Sciatic nerve (tissue), 2 donors: ENCODE results near the gene F5. TPM values are rescaled to one million over a fixed set of nuclear protein-coding genes. Genes with fewer than 3 reads are reported as not detected.
"Not testable (repeated sequence)": the region's sequence is repeated elsewhere in the genome, so short reads cannot be mapped to it uniquely, and the experiment has no call there.

Experiments used
- ATAC-seq: fragments of 200-7000 bp; cut with Tn5 transposase; one replicate; pipeline ENCODE4 v1.9.1; 2020; ENCODE audit warnings: mild to moderate bottlenecking, moderate library complexity
- DNase-seq: peaks from one replicate; pipeline ENCODE4 v3.0.0-alpha.2; 2020; ENCODE audit warnings: low spot score
- intact Hi-C: fragments of 100-400 bp; cut with DNase I; formaldehyde crosslinking; loops from one replicate; pipeline ENCODE4 v1.14.2; 2022
- total RNA-seq: library from RNA; stranded (reverse); fragmentation: NEBNext Ultra II Directional; extraction: Animal tissue kit (Norgen Biotek cat#: 25700); gene quantifications from one replicate; pipeline ENCODE4 v1.2.1, GENCODE V29; 2021
- donor health status: DM: no; HTN: no; CAD: no.
- donor health status: DM: no; HTN: no; CAD: no.

F5 gene
- total RNA-seq, 1 donor from 2014 or later, result 1.8 TPM

- ATAC-seq (no peak), DNase-seq (no peak)
- intact Hi-C loops, result loop anchor here (5.0 kb wide), 1 partner anchor 231 kb away; no protein-coding TSS in a partner anchor
Measured at GRCh38 chr1:169521226-169521625, 65.1 kb downstream of the F5 start.

GRCh38 chr1:169517558-169518186 lies 68.6 kb downstream of the F5 start:
- intact Hi-C loops, result no loop called here
- DNase-seq (no peak), ATAC-seq (no peak)

GRCh38 chr1:169515641-169516040 lies 70.6 kb downstream of the F5 start:
- DNase-seq (no peak), ATAC-seq (no peak)
- intact Hi-C loops, result no loop called here

- intact Hi-C loops, result no loop called here
- DNase-seq (no peak), ATAC-seq (no peak)
Measured at GRCh38 chr1:169514566-169515270, 71.6 kb downstream of the F5 start.

- no peak for DNase-seq
- intact Hi-C loops, result no loop called here
- ATAC-seq, result peak; percentile 78
Measured at GRCh38 chr1:169513208-169513607, 73.1 kb downstream of the F5 start.

GRCh38 chr1:169511316-169512005 lies 74.8 kb downstream of the F5 start:
- peak; percentile 89 for ATAC-seq
- intact Hi-C loops, result no loop called here
- no peak for DNase-seq

- intact Hi-C loops, result no loop called here
- no peak for DNase-seq
- no peak for ATAC-seq
Measured at GRCh38 chr1:169510060-169510459, 76.2 kb downstream of the F5 start.

GRCh38 chr1:169509354-169509753 lies 76.9 kb downstream of the F5 start:
- DNase-seq (no peak), ATAC-seq (no peak)
- intact Hi-C loops, result no loop called here

- intact Hi-C loops, result no loop called here
Measured at GRCh38 chr1:169508432-169509338, 77.6 kb downstream of the F5 start.

GRCh38 chr1:169507413-169507812 lies 78.9 kb downstream of the F5 start:
- intact Hi-C loops, result no loop called here
- DNase-seq (no peak), ATAC-seq (no peak)

More at GRCh38 chr1:169508432-169509338, 77.6 kb downstream of the F5 start:
- ATAC-seq (peak; percentile 57), DNase-seq (no peak)

- DNase-seq, ATAC-seq, intact Hi-C loops: not testable (repeated sequence)
Measured at GRCh38 chr1:169503601-169504000, 82.7 kb downstream of the F5 start.

- DNase-seq (no peak), ATAC-seq (no peak)
- intact Hi-C loops, result no loop called here
Measured at GRCh38 chr1:169499807-169500206, 86.5 kb downstream of the F5 start.

GRCh38 chr1:169497317-169497716 lies 89.0 kb downstream of the F5 start:
- no peak for ATAC-seq
- intact Hi-C loops, result no loop called here
- no peak for DNase-seq

GRCh38 chr1:169495916-169496315 lies 90.4 kb downstream of the F5 start:
- DNase-seq (no peak), ATAC-seq (no peak)
- intact Hi-C loops, result no loop called here

GRCh38 chr1:169495046-169495775 lies 91.1 kb downstream of the F5 start:
- intact Hi-C loops, result no loop called here
- ATAC-seq (no peak), DNase-seq (no peak)

GRCh38 chr1:169494343-169494742 lies 91.9 kb downstream of the F5 start:
- DNase-seq, result no peak
- intact Hi-C loops, result no loop called here
- ATAC-seq, result no peak

GRCh38 chr1:169493251-169493650 lies 93.0 kb downstream of the F5 start:
- DNase-seq (no peak), ATAC-seq (no peak)
- intact Hi-C loops, result no loop called here

- intact Hi-C loops, result no loop called here
- ATAC-seq (peak; percentile 52), DNase-seq (no peak)
Measured at GRCh38 chr1:169491845-169492281, 94.4 kb downstream of the F5 start.
